HEK293 (cell line): Measurements from ENCODE around the gene TSPEAR.

ENCODE experiments used
- CTCF ChIP-seq: fragments of 450-650 bp; formaldehyde crosslinking; IDR thresholded peaks from 2 replicates; pipeline ENCODE4 v1.5.1; 2016; ENCODE audit warnings: missing biosample characterization, missing genetic modification characterization
- HOXC10 ChIP-seq: sonication (generic); formaldehyde crosslinking; IDR thresholded peaks from 2 replicates; pipeline ENCODE4 v1.8.1; 2023; ENCODE audit warnings: mild to moderate bottlenecking, missing genetic modification reagents
- INSM2 ChIP-seq: fragments of 450-650 bp; formaldehyde crosslinking; IDR thresholded peaks from 2 replicates; pipeline ENCODE4 v1.5.1; 2016; ENCODE audit warnings: missing biosample characterization, missing genetic modification characterization
- TCF7L2 ChIP-seq: IDR thresholded peaks from 2 replicates; pipeline ENCODE4 v1.6.1; 2011; ENCODE audit warnings: low read depth, mild to moderate bottlenecking, inconsistent platforms, low read length, moderate library complexity, borderline replicate concordance
- ZNF18 ChIP-seq: fragments of 450-650 bp; formaldehyde crosslinking; IDR thresholded peaks from 2 replicates; pipeline ENCODE4 v1.5.1; 2016; ENCODE audit warnings: missing biosample characterization, missing genetic modification characterization
- ZNF280D ChIP-seq: fragments of 450-650 bp; formaldehyde crosslinking; IDR thresholded peaks from 2 replicates; pipeline ENCODE4 v1.5.1; 2016; ENCODE audit warnings: missing biosample characterization, missing genetic modification characterization
- ZNF350 ChIP-seq: fragments of 450-650 bp; formaldehyde crosslinking; IDR thresholded peaks from 2 replicates; pipeline ENCODE4 v1.5.0; 2017; ENCODE audit warnings: missing biosample characterization, mild to moderate bottlenecking, missing genetic modification characterization
- ZNF426 ChIP-seq: fragments of 450-650 bp; formaldehyde crosslinking; IDR thresholded peaks from 2 replicates; pipeline ENCODE4 v1.5.1; 2017; ENCODE audit warnings: missing biosample characterization, missing genetic modification characterization, mild to moderate bottlenecking, inconsistent platforms, moderate library complexity
- ZNF621 ChIP-seq: fragments of 450-650 bp; formaldehyde crosslinking; IDR thresholded peaks from 2 replicates; pipeline ENCODE4 v1.5.1; 2017; ENCODE audit warnings: missing biosample characterization, missing genetic modification characterization
- ZNF785 ChIP-seq: fragments of 450-650 bp; formaldehyde crosslinking; IDR thresholded peaks from 2 replicates; pipeline ENCODE4 v1.5.1; 2016; ENCODE audit warnings: missing biosample characterization, missing genetic modification characterization
- TF ChIP-seq, protein P1 (sequence below): fragments of 450-650 bp; formaldehyde crosslinking; IDR thresholded peaks from 2 replicates; pipeline ENCODE4 v1.5.1; 2016; ENCODE audit warnings: missing biosample characterization, missing genetic modification characterization

DNA sequence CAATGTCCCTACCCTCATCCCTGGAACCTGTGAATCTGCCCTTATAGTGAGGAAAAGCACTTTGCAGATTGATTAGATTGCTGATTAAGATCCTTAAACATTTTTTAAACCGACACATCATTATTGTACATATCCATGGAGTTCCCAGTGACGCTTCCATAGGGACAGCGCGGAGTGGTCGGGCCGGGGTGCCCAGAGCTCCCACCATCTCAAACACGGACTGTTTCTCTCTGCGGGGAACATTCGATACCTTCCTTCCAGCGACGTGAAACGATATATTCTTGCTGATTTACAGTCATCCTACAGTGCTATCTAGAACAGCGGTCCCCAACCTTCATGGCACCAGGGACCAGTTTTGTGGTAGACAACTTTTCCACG lies 10.4 kb downstream of the TSPEAR start:
- TF ChIP-seq HOXC10 = no peak
- TF ChIP-seq TCF7L2 = no peak
- TF ChIP-seq ZNF621 = no peak
- TF ChIP-seq CTCF (tag by site-specific recombination) = no peak
- no peak for TF ChIP-seq ZNF350 (tag by site-specific recombination)
- no peak for TF ChIP-seq ZNF426 (tag by site-specific recombination)
- no peak for TF ChIP-seq ZNF785
- no peak for TF ChIP-seq ZNF18 (tag by site-specific recombination)
- TF ChIP-seq ZNF280D (tag by site-specific recombination) = no peak
- TF ChIP-seq, protein P1, sequence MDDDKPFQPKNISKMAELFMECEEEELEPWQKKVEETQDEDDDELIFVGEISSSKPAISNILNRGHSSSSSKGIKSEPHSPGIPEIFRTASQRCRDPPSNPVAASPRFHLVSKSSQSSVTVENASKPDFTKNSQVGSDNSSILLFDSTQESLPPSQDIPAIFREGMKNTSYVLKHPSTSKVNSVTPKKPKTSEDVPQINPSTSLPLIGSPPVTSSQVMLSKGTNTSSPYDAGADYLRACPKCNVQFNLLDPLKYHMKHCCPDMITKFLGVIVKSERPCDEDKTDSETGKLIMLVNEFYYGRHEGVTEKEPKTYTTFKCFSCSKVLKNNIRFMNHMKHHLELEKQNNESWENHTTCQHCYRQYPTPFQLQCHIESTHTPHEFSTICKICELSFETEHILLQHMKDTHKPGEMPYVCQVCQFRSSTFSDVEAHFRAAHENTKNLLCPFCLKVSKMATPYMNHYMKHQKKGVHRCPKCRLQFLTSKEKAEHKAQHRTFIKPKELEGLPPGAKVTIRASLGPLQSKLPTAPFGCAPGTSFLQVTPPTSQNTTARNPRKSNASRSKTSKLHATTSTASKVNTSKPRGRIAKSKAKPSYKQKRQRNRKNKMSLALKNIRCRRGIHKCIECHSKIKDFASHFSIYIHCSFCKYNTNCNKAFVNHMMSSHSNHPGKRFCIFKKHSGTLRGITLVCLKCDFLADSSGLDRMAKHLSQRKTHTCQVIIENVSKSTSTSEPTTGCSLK (tag by site-specific recombination) = no peak
- TF ChIP-seq INSM2 (tag by site-specific recombination) = no peak
